OCI-LY1 (cell line): ENCODE data around the gene MRM2.

Source experiments
- H2AFZ ChIP-seq: fragments of 200-600 bp; sonication (generic), shearing (Covaris generic); 2 replicates; pipeline ENCODE4 v1.6.0; 2014; ENCODE audit warnings: antibody characterized with exemption, mild to moderate bottlenecking, low read length
- H3F3A ChIP-seq: fragments of 200-600 bp; sonication (generic), shearing (Covaris generic); 2 replicates; pipeline ENCODE4 v1.6.0; 2014; ENCODE audit warnings: mild to moderate bottlenecking, antibody characterized with exemption, low read length, moderate library complexity; ENCODE audit not compliant: insufficient read depth
- H3K27ac ChIP-seq: fragments of 200-600 bp; sonication (generic); 2 replicates; pipeline ENCODE4 v1.5.1; 2014; ENCODE audit warnings: low read length, mixed run types, mild to moderate bottlenecking, low read depth; ENCODE audit not compliant: poor library complexity, severe bottlenecking
- H3K27me3 ChIP-seq: fragments of 200-600 bp; sonication (generic); 2 replicates; pipeline ENCODE4 v1.6.0; 2014; ENCODE audit warnings: antibody characterized with exemption, mild to moderate bottlenecking, low read length, moderate library complexity; ENCODE audit not compliant: insufficient read depth
- H3K36me3 ChIP-seq: fragments of 200-600 bp; sonication (generic); 2 replicates; pipeline ENCODE4 v1.6.1; 2014; ENCODE audit warnings: mild to moderate bottlenecking, antibody characterized with exemption, low read length, moderate library complexity, mixed read lengths; ENCODE audit not compliant: insufficient read depth
- H3K4me1 ChIP-seq: fragments of 200-600 bp; sonication (generic); 2 replicates; pipeline ENCODE4 v1.5.1; 2014; ENCODE audit warnings: mild to moderate bottlenecking, low read length, moderate library complexity; ENCODE audit not compliant: insufficient read depth, severe bottlenecking
- H3K4me2 ChIP-seq: fragments of 200-600 bp; sonication (generic), shearing (Covaris generic); 2 replicates; pipeline ENCODE4 v1.6.1; 2014; ENCODE audit warnings: low read length
- H3K4me3 ChIP-seq: fragments of 200-600 bp; sonication (generic); 2 replicates; pipeline ENCODE4 v1.5.1; 2014; ENCODE audit warnings: low read length, low read depth, mild to moderate bottlenecking, mixed read lengths; ENCODE audit not compliant: poor library complexity, severe bottlenecking
- H3K79me2 ChIP-seq: fragments of 200-600 bp; shearing (Covaris generic); 2 replicates; pipeline ENCODE4 v1.6.1; 2016; ENCODE audit warnings: mixed run types, low read length, mixed read lengths; ENCODE audit not compliant: insufficient read depth
- H3K9ac ChIP-seq: fragments of 200-600 bp; sonication (generic), shearing (Covaris generic); 2 replicates; pipeline ENCODE4 v1.6.1; 2014; ENCODE audit warnings: mild to moderate bottlenecking, low read length, mixed read lengths
- H3K9me2 ChIP-seq: fragments of 200-600 bp; sonication (generic), shearing (Covaris generic); 2 replicates; pipeline ENCODE4 v1.6.1; 2014; ENCODE audit warnings: low read depth, mild to moderate bottlenecking, low read length, mixed read lengths
- H3K9me3 ChIP-seq: fragments of 200-600 bp; shearing (Covaris generic); 2 replicates; pipeline ENCODE4 v1.6.1; 2014; ENCODE audit warnings: low read length, mixed read lengths
- H4K20me1 ChIP-seq: fragments of 200-600 bp; sonication (generic), shearing (Covaris generic); 2 replicates; pipeline ENCODE4 v1.6.0; 2016; ENCODE audit warnings: mild to moderate bottlenecking, low read length; ENCODE audit not compliant: insufficient read depth
- CTCF ChIP-seq: fragments of 200-600 bp; sonication (generic), shearing (Covaris generic); IDR thresholded peaks from 2 replicates; pipeline ENCODE4 v1.5.1; 2017; ENCODE audit warnings: mild to moderate bottlenecking, antibody characterized with exemption, low read length, moderate library complexity, mixed read lengths
- EZH2 ChIP-seq: fragments of 200-600 bp; sonication (generic), shearing (Covaris generic); IDR thresholded peaks from 2 replicates; pipeline ENCODE4 v1.8.0; 2017; ENCODE audit warnings: borderline replicate concordance, mixed run types, mild to moderate bottlenecking, antibody characterized with exemption, low read length, moderate library complexity, mixed read lengths

Gene MRM2

GRCh38 chr7:2219606-2220005 is 22.4 kb downstream of the MRM2 start:
- Histone ChIP-seq H3K27me3 (no peaks in the 10 kb centered on the region), H3K9me2 (no peaks in the 10 kb centered on the region), H3K79me2 (no peaks in the 10 kb centered on the region), H3K4me1 (no peaks in the 10 kb centered on the region), H3K27ac (no peak overlapping the region), H3K9me3 (no peaks in the 10 kb centered on the region), H3K36me3 (peaks cover 73% of the 10 kb centered on the region), H3K4me2 (no peak overlapping the region), H3K9ac (no peak overlapping the region), H3F3A (no peaks in the 10 kb centered on the region), H2AFZ (no peak overlapping the region), H4K20me1 (no peaks in the 10 kb centered on the region), H3K4me3 (no peak overlapping the region)
- TF ChIP-seq EZH2 (no peak), CTCF (no peak)

DNA sequence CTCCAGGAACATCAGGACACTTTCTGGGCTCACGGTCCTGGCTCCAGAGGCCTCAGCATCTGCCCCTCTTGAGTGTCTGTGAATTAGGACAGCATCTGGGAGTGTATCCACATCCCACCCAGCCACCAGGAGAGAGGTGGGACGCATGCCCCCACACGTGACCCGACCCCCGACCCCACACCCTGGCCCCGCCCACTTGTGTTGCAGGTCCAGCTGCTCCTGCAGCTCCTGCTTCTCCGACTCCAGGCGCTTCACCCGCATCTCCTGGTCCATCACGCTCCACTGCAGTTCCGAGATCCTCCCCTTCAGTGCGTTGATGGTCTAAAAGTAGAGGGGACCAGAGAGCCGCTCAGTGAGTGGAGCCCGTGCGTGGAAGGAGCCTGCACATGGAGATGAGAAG is 22.9 kb downstream of the MRM2 start:
- no peaks in the 10 kb centered on the region for H3K27me3 ChIP-seq
- no peaks in the 10 kb centered on the region for H4K20me1 ChIP-seq
- H3K4me3 ChIP-seq = no peak overlapping the region
- H3K9me2 ChIP-seq = no peaks in the 10 kb centered on the region
- TF ChIP-seq CTCF (no peak), EZH2 (no peak)
- H3K9ac ChIP-seq = no peak overlapping the region
- H2AFZ ChIP-seq = no peak overlapping the region
- no peaks in the 10 kb centered on the region for H3F3A ChIP-seq
- no peaks in the 10 kb centered on the region for H3K4me1 ChIP-seq
- H3K9me3 ChIP-seq = no peaks in the 10 kb centered on the region
- H3K27ac ChIP-seq = no peak overlapping the region
- H3K4me2 ChIP-seq = no peak overlapping the region
- peaks cover 77% of the 10 kb centered on the region for H3K36me3 ChIP-seq
- H3K79me2 ChIP-seq = no peaks in the 10 kb centered on the region

DNA sequence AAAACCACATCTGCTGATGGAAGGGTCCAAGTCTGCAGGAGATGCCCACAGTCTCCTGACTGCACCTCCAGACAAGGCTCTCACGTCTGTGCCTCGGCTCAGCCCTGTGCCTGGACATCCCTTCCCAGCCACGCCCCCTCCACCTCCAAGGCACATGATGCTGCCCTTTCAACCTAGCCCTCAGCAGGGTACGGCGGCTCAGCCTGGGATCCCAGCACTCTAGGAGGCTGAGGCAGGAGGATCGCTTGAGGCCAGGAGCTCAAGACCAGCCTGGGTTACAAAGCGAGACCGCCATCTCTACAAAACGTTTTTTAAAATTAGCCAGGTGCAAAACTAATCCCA is 23.6 kb downstream of the MRM2 start:
- Histone ChIP-seq H3K4me3 (no peak overlapping the region), H3K4me2 (no peak overlapping the region), H3F3A (no peaks in the 10 kb centered on the region), H3K27ac (no peak overlapping the region), H3K79me2 (no peaks in the 10 kb centered on the region), H3K9me3 (no peaks in the 10 kb centered on the region), H3K36me3 (peaks cover 79% of the 10 kb centered on the region), H3K9ac (no peak overlapping the region), H3K4me1 (no peaks in the 10 kb centered on the region), H3K27me3 (no peaks in the 10 kb centered on the region), H2AFZ (no peak overlapping the region), H4K20me1 (no peaks in the 10 kb centered on the region), H3K9me2 (no peaks in the 10 kb centered on the region)
- TF ChIP-seq EZH2 (no peak), CTCF (no peak)
